Measurements from ENCODE around the gene DPEP2. TPM values are rescaled to one million over a fixed set of nuclear protein-coding genes. Genes with fewer than 3 reads are reported as not detected.

The DPEP2 gene
- total and polyA plus RNA-seq, 11 donors = 0.42 to 9.8 (median 1.2) TPM

DNA sequence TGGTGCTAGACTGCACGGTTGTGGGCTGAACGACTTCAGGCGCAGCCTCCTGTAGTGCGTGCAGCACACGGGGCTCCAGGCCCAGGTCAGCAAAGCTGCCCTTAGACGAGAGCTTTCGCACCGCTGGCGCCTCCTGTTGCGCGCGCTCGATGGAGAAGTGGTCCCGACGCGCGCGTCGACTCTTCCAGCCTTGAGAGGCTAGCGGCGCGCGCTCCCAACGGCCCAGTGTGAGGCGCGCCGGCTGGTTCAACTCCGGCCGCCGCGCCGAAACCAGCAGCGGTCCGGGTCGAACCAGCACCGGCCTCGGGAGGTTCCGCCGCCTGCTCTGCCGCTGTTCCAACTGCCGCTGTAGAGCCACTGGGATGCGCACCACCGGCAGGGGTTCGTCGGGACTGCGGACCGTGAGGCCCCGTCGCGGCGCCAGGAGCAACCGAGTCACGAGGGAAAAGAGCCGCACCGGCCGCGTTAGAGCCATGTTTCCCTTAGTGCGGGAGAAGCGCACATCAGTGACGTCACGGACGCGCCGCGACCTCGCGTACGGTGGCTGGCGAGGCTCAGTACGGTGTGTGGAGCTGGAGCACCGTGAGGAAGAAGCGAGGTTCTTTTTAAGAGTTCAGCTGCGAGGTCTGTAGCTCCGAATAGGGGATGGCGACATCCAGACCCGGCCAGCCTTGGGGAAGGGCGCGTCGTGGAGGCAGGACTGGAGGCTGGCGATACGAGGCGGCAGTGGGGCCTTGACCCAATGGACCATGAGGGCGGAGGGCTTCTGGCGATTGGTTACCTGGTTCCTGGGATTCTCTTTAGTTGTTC, 23.6 kb upstream of the DPEP2 start, which contains the start of the genes DDX28 and DUS2:
DDX28 (minus strand) TSS at position 505 of the 810 bp plus-strand sequence; CDS start at position 475, 30 bp downstream.
DUS2 (plus strand) TSS at position 557 of the 810 bp plus-strand sequence. CDS start 14,740 bp downstream, outside the sequence.
- intact Hi-C loops (cut with DNase I) = loop anchor here in 3 of 10 donors (5.0 to 10.0 kb wide), 3 partner anchors 81 to 788 kb away; partner anchors contain the start of gene LCAT (in 1 of the 3)
- Histone ChIP-seq H3K4me1 (peaks cover 3 to 30% (median 21%) of the 10 kb centered on the region in 12 donors), H3K27me3 (no peaks in the 10 kb centered on the region), H3K27ac (peak within 1 kb of the TSS; percentile 37 to 95 (median 88)), H3K4me3 (peak within 1 kb of the TSS; percentile 59 to 98 (median 92)), H3K36me3 (peaks cover 0 to 37% (median 13%) of the 10 kb centered on the region in 9 donors), H3K9me3 (no peaks in the 10 kb centered on the region)
- DNase-seq (peak; percentile 91 to 96 (median 94)), ATAC-seq (peak; percentile 87 to 99 (median 98))
- TF ChIP-seq, protein P1, sequence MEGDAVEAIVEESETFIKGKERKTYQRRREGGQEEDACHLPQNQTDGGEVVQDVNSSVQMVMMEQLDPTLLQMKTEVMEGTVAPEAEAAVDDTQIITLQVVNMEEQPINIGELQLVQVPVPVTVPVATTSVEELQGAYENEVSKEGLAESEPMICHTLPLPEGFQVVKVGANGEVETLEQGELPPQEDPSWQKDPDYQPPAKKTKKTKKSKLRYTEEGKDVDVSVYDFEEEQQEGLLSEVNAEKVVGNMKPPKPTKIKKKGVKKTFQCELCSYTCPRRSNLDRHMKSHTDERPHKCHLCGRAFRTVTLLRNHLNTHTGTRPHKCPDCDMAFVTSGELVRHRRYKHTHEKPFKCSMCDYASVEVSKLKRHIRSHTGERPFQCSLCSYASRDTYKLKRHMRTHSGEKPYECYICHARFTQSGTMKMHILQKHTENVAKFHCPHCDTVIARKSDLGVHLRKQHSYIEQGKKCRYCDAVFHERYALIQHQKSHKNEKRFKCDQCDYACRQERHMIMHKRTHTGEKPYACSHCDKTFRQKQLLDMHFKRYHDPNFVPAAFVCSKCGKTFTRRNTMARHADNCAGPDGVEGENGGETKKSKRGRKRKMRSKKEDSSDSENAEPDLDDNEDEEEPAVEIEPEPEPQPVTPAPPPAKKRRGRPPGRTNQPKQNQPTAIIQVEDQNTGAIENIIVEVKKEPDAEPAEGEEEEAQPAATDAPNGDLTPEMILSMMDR (IDR thresholded peaks at IDR 0.05) = peak in 1 of 12 donors; percentile 4
- TF ChIP-seq POLR2A (IDR thresholded peaks at IDR 0.05) = peak in 1 of 2 donors; percentile 58
- 0 to 1% (median 0%) methylated on average over 9 to 84 of the region's 84 CpGs for WGBS, 4 donors

DNA sequence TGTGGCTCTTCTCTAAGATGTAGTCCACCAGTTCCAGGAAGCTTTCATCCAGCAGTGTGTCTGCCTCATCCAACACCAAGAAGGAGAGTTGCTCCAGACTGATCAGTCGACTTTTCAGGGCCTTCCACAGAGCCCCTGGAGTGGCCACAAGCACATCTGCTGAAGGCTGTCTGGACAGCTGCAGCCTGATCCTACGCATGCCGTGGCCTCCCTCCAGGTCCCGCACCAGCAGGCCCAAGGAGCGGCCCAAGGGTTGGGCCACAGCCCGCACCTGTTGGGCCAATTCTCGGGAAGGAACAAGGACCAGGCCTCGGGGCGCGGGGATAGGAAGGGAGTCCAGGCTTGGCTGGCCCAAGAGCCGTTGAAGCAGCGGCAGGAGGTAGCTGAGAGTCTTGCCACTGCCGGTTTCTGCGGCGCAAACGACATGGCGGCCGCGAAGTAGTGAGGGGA, 23.0 kb upstream of the DPEP2 start:
- DNase-seq (no peak), ATAC-seq (no peak)
- Histone ChIP-seq H3K9me3 (no peaks in the 10 kb centered on the region), H3K4me1 (peaks cover 3 to 30% (median 21%) of the 10 kb centered on the region in 12 donors), H3K27ac (peak overlapping the region in 11 of 12 donors; percentile 54 to 95 (median 89)), H3K27me3 (no peaks in the 10 kb centered on the region), H3K36me3 (peaks cover 0 to 30% (median 11%) of the 10 kb centered on the region in 9 donors), H3K4me3 (peak overlapping the region; percentile 59 to 98 (median 92))
- WGBS, 4 donors = 7 to 9% (median 8%) methylated on average over 11 to 19 of the region's 19 CpGs
- intact Hi-C loops (cut with DNase I) = loop anchor here in 3 of 10 donors (5.0 to 10.0 kb wide), 3 partner anchors 80 to 788 kb away; partner anchors contain the start of gene LCAT (in 1 of the 3)
- no peak for TF ChIP-seq POLR2A (IDR thresholded peaks at IDR 0.05)
- TF ChIP-seq, protein P1 (IDR thresholded peaks at IDR 0.05) = no peak

DNA sequence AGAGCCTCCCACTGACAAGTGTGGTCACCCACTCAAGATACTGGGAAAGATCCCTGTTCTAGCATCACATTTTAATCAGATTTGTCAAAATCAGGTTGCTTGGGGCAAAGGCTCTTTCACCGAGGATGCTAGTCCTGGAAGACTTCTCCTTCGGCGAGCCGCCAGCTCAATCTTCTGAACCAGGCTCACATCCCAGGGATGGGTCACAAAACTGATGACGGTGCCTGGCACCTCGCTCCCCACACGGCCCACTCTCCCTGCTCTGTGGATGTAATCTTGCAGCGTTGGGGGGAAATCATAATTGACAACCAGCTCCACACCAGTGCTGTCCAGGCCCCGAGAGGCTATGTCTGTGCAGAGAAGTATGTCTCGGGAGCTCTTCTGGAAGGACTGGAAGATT, 22.2 kb upstream of the DPEP2 start:
- intact Hi-C loops (cut with DNase I) = loop anchor here in 3 of 10 donors (5.0 to 10.0 kb wide), 3 partner anchors 79 to 787 kb away; partner anchors contain the start of gene LCAT (in 1 of the 3)
- ATAC-seq (no peak), DNase-seq (no peak)
- WGBS, 4 donors = 90 to 96% (median 93%) methylated on average over 10 of the region's 10 CpGs
- Histone ChIP-seq H3K27me3 (no peaks in the 10 kb centered on the region), H3K27ac (no peak overlapping the region), H3K9me3 (no peaks in the 10 kb centered on the region), H3K36me3 (peaks cover 0 to 22% (median 8%) of the 10 kb centered on the region in 9 donors), H3K4me3 (peak overlapping the region in 5 of 12 donors; percentile 59 to 94 (median 91)), H3K4me1 (peaks cover 3 to 30% (median 21%) of the 10 kb centered on the region in 12 donors)
- TF ChIP-seq, protein P1 (IDR thresholded peaks at IDR 0.05) = no peak
- TF ChIP-seq POLR2A (IDR thresholded peaks at IDR 0.05) = no peak
